Stomach smooth muscle (tissue), 2 donors: Measurements from ENCODE around the gene E2F4.
A peak's percentile ranks its signal among the peaks of the same experiment; 100 is the strongest.

Experiments
- H3K27ac ChIP-seq: one replicate; pipeline ENCODE4 v1.7.0; 2013; ENCODE audit warnings: mild to moderate bottlenecking, low read length, inconsistent platforms
- H3K27me3 ChIP-seq, 2 donors: one replicate each; pipeline ENCODE4 v1.7.0; 2013; ENCODE audit warnings: low read length in 2 of 2; ENCODE audit not compliant: insufficient read depth in 2 of 2, control insufficient read depth in 1 of 2
- H3K36me3 ChIP-seq, 2 donors: one replicate each; pipeline ENCODE4 v1.7.0; 2013; ENCODE audit warnings: low read length in 2 of 2; ENCODE audit not compliant: control insufficient read depth in 2 of 2, insufficient read depth in 2 of 2
- H3K4me1 ChIP-seq: one replicate; pipeline ENCODE4 v1.7.0; 2013; ENCODE audit warnings: low read length; ENCODE audit not compliant: control insufficient read depth, insufficient read depth
- H3K4me3 ChIP-seq, 2 donors: one replicate each; pipeline ENCODE4 v1.7.0; 2013; ENCODE audit warnings: low read length in 2 of 2
- H3K9ac ChIP-seq, 2 donors: one replicate each; pipeline ENCODE4 v1.7.0; 2013; ENCODE audit warnings: low read length in 2 of 2, mild to moderate bottlenecking in 1 of 2
- H3K9me3 ChIP-seq, 2 donors: one replicate each; pipeline ENCODE4 v1.7.0; 2013; ENCODE audit warnings: low read length in 2 of 2; ENCODE audit not compliant: control insufficient read depth in 2 of 2
- donor health status: healthy.
- donor health status: Pancreatic carcinoma.

E2F4 gene

GRCh38 chr16:67185651-67186134 lies 6.3 kb upstream of the E2F4 start:
- Histone ChIP-seq H3K9me3 (no peaks in the 10 kb centered on the region), H3K4me1 (peaks cover 40% of the 10 kb centered on the region), H3K27ac (no peak overlapping the region), H3K4me3 (peak overlapping the region; percentile 2 to 86), H3K36me3 (no peaks in the 10 kb centered on the region), H3K9ac (peak overlapping the region in 1 of 2 donors; percentile 47), H3K27me3 (no peaks in the 10 kb centered on the region)

GRCh38 chr16:67186550-67186950 lies 5.4 kb upstream of the E2F4 start:
- H3K27ac ChIP-seq = no peak overlapping the region
- no peaks in the 10 kb centered on the region for H3K9me3 ChIP-seq
- H3K4me1 ChIP-seq = peaks cover 35% of the 10 kb centered on the region
- no peak overlapping the region for H3K4me3 ChIP-seq
- H3K27me3 ChIP-seq = no peaks in the 10 kb centered on the region
- no peak overlapping the region for H3K9ac ChIP-seq
- no peaks in the 10 kb centered on the region for H3K36me3 ChIP-seq

GRCh38 chr16:67187175-67187890 lies 4.6 kb upstream of the E2F4 start:
- no peak overlapping the region for H3K27ac ChIP-seq
- no peak overlapping the region for H3K4me3 ChIP-seq
- peaks cover 38% of the 10 kb centered on the region for H3K4me1 ChIP-seq
- no peaks in the 10 kb centered on the region for H3K27me3 ChIP-seq
- no peaks in the 10 kb centered on the region for H3K9me3 ChIP-seq
- no peaks in the 10 kb centered on the region for H3K36me3 ChIP-seq
- H3K9ac ChIP-seq = no peak overlapping the region

GRCh38 chr16:67188323-67188722 lies 3.6 kb upstream of the E2F4 start:
- Histone ChIP-seq H3K9ac (no peak overlapping the region), H3K27me3 (no peaks in the 10 kb centered on the region), H3K4me3 (no peak overlapping the region), H3K27ac (no peak overlapping the region), H3K9me3 (no peaks in the 10 kb centered on the region), H3K4me1 (peaks cover 38% of the 10 kb centered on the region), H3K36me3 (peaks cover 0 to under 1% of the 10 kb centered on the region in 2 donors)

GRCh38 chr16:67188798-67189197 lies 3.2 kb upstream of the E2F4 start:
- no peak overlapping the region for H3K9ac ChIP-seq
- H3K36me3 ChIP-seq = peaks cover 0 to 5% of the 10 kb centered on the region in 2 donors
- H3K27ac ChIP-seq = no peak overlapping the region
- no peak overlapping the region for H3K4me3 ChIP-seq
- peaks cover 42% of the 10 kb centered on the region for H3K4me1 ChIP-seq
- no peaks in the 10 kb centered on the region for H3K9me3 ChIP-seq
- no peaks in the 10 kb centered on the region for H3K27me3 ChIP-seq

- H3K27me3 ChIP-seq = no peaks in the 10 kb centered on the region
- H3K9me3 ChIP-seq = no peaks in the 10 kb centered on the region
- H3K4me1 ChIP-seq = peaks cover 37% of the 10 kb centered on the region
- no peak within 1 kb of the TSS for H3K27ac ChIP-seq
- peaks cover 7 to 15% of the 10 kb centered on the region in 2 donors for H3K36me3 ChIP-seq
- H3K9ac ChIP-seq = peak within 1 kb of the TSS in 1 of 2 donors; percentile 21
- H3K4me3 ChIP-seq = no peak within 1 kb of the TSS
These were observed 1.9 kb upstream of the E2F4 start, which contains the start of gene EXOC3L1 for GRCh38 chr16:67190041-67190440. Gene EXOC3L1, minus strand, starts transcription at chr16:67190136. Its CDS starts 460 bp downstream, at chr16:67189676.

- Histone ChIP-seq H3K9ac (peak overlapping the region in 1 of 2 donors; percentile 21), H3K4me3 (no peak overlapping the region), H3K27ac (no peak overlapping the region), H3K9me3 (no peaks in the 10 kb centered on the region), H3K36me3 (peaks cover 14 to 21% of the 10 kb centered on the region in 2 donors), H3K4me1 (peaks cover 30% of the 10 kb centered on the region), H3K27me3 (no peaks in the 10 kb centered on the region)
These were observed 1.2 kb upstream of the E2F4 start for GRCh38 chr16:67190448-67191399.

GRCh38 chr16:67191411-67191994 lies 452 bp upstream of the E2F4 start:
- Histone ChIP-seq H3K27ac (no peak overlapping the region), H3K4me1 (peaks cover 27% of the 10 kb centered on the region), H3K27me3 (no peaks in the 10 kb centered on the region), H3K9ac (peak overlapping the region in 1 of 2 donors; percentile 99), H3K9me3 (no peaks in the 10 kb centered on the region), H3K36me3 (peaks cover 21 to 29% of the 10 kb centered on the region in 2 donors), H3K4me3 (peak overlapping the region; percentile 49 to 97)

GRCh38 chr16:67192781-67193361 lies 916 bp downstream of the E2F4 start:
- Histone ChIP-seq H3K9ac (peak overlapping the region; percentile 96 to 99), H3K9me3 (no peaks in the 10 kb centered on the region), H3K4me1 (peaks cover 27% of the 10 kb centered on the region), H3K27me3 (no peaks in the 10 kb centered on the region), H3K36me3 (peaks cover 35 to 41% of the 10 kb centered on the region in 2 donors), H3K27ac (peak overlapping the region; percentile 55), H3K4me3 (peak overlapping the region; percentile 97 to 100)

GRCh38 chr16:67193536-67193935 lies 1.6 kb downstream of the E2F4 start:
- H3K36me3 ChIP-seq = peaks cover 40 to 41% of the 10 kb centered on the region in 2 donors
- no peaks in the 10 kb centered on the region for H3K27me3 ChIP-seq
- H3K9ac ChIP-seq = peak overlapping the region; percentile 47 to 99
- H3K9me3 ChIP-seq = no peaks in the 10 kb centered on the region
- H3K4me3 ChIP-seq = peak overlapping the region; percentile 97 to 100
- H3K4me1 ChIP-seq = peaks cover 33% of the 10 kb centered on the region
- no peak overlapping the region for H3K27ac ChIP-seq
